Right ventricle myocardium inferior (tissue), 1 donor: ENCODE results near the gene PTPN2. TPM values are rescaled to one million over a fixed set of nuclear protein-coding genes. Genes with fewer than 3 reads are reported as not detected.
"Not testable (repeated sequence)": the region's sequence is repeated elsewhere in the genome, so short reads cannot be mapped to it uniquely, and the experiment has no call there.

Source experiments
- ATAC-seq: fragments of 200-7000 bp; cut with Tn5 transposase; one replicate; pipeline ENCODE4 v1.9.1; 2020; ENCODE audit warnings: mild to moderate bottlenecking, moderate library complexity
- DNase-seq: peaks from one replicate; pipeline ENCODE4 v3.0.0; 2021; ENCODE audit errors: missing footprints
- intact Hi-C: fragments of 100-400 bp; cut with DNase I; formaldehyde crosslinking; loops from one replicate; pipeline ENCODE4 v1.11.0; 2022
- total RNA-seq: library from RNA; stranded (reverse); fragmentation: NEBNext Ultra II Directional; extraction: Animal tissue kit (Norgen Biotek cat#: 25700); gene quantifications from one replicate; pipeline ENCODE4 v1.2.1, GENCODE V29; 2021
- donor health status: DM: no; HTN: yes; CAD: no; lungs with severe emphysema.

The PTPN2 gene
- total RNA-seq, 1 donor from 2014 or later = 11.2 TPM

DNA sequence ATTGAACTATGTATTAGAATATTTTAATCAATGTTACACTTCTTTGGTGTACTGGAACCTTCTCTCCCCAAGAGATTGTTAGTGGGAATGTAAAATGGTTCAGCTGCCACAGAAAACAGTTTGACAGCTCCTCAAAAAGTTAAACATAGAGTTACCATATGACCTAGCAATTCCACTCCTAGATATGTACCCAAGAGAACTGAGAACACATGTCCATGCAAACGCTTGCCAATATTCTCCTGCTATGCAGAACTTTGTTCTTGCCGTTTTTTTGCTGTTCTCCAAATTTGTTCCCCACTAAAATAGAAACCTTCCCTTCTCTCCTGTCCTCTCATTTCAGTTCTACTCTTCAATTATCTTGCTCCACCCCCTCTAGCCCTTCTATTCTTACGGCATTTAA is 87.6 kb downstream of the PTPN2 start:
- no peak for ATAC-seq
- intact Hi-C loops = no loop called here

DNA sequence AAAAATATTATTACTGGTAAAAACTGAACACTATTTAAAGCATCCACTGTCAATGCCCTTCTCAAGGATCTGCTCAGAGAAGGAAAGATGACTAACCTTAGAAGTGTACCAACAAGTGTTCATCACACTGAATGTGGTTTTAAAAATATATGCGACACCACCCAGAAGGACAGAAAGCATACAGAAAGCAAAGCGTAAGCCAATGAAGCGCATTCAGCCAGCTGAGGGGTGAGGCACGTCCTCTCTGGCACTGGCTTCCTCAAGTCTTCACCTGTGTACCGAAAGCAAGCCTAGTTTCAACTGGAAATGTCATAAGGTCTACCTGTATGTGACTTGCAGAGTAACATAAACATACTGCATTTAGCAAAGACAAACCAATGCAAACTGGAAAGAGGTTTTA is 92.4 kb downstream of the PTPN2 start:
- intact Hi-C loops = no loop called here
- ATAC-seq (no peak), DNase-seq (no peak)

More for the DNA sequence above, 87.6 kb downstream of the PTPN2 start:
- DNase-seq = no peak

DNA sequence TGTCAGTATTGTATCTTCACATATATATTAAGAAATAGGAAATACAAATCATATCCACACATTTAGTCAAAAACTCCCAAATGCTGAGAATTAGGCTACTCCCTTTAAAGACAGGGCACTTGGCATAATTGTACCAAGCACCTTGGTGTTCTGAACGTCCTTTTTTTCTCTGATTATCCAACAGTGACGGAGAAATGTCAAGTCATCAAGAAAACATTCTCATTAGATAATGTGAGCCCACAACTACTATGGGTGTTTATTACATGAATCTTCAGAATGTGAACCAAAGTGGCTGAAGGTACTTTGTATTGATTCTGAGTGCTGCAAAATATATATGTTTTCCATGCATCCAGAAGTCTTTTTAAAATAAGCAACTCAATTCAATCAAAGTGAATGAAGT is 97.4 kb downstream of the PTPN2 start:
- intact Hi-C loops = no loop called here
- ATAC-seq (no peak), DNase-seq (no peak)

DNA sequence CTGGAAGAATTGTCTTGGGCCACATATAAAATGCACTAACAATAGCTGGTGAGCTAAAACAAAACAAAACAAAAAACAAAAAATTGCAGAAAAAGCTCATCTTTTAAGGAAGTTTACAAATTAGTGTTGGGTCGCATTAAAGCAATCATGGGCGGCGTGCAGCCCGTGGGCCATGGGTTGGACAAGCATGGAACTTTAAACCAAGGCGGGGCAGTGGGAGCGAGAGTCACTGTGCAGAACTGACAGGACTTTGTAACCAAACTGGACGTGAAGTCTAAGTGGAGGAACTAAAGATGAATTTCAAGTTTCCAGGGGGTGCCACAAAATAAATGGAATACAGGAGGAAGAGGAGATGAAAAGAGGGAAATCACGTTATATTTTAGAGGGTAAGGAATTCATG is 100.5 kb downstream of the PTPN2 start:
- no peak for DNase-seq
- ATAC-seq = no peak
- intact Hi-C loops = no loop called here

DNA sequence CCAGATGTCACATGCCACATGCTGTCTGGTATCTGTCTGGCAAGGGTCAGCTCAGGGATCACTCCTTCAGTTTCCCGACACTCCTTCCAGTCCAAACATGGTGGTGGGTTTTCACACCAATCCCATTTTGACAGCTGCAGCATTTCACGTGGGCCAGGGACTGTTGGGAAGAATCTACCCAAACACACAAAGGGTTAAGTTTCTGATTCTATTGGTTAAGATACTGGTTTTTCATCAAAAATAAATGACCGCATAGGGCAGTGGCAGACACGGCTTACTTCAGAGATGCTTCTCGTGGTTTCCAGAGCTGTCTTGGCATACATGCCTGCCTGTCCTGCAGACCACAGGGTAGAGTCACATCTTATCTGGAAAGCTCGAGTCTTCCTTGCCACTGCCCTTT is 101.5 kb downstream of the PTPN2 start:
- intact Hi-C loops = no loop called here
- ATAC-seq (no peak), DNase-seq (no peak)

DNA sequence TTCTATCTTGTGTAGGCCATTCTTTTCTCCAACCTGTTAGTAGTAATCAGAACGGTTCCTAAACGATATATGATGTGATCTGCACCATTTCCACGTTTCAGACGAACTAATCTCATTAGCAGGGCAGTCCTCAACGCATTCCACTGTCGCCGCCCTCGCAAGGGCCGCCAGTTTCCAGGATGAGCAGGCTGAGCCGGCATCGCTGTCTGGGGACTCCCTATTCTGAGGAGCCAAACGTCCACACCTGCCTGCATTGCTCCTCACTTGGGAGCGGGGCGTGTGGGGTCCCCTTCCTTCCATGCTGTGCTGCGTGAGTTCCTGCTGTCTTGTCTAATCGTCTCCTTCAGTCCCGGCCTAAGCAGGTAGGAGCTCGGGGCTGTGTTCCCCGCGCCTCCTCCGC is 104.6 kb downstream of the PTPN2 start:
- intact Hi-C loops = no loop called here
- DNase-seq (no peak), ATAC-seq (no peak)

DNA sequence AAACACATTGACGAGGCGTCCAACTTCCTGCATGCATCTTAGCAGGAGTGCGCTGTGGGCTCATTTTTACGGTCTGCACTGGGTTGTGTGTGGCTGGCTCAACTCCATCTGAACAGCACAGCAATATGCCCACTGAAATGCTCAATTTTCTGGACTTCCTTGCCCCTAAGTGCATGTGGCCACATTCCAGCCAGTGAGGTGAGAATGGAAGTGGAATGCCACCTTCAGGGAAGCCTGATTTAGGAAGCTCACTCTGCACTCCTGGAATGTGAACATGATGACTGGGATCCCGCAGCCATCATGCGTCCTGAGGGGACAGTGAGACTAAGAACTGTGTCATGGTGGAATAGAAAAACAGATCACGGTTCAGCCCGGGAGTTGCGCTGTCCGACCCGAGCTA is 105.0 kb downstream of the PTPN2 start:
- intact Hi-C loops = no loop called here
- no peak for DNase-seq
- no peak for ATAC-seq

DNA sequence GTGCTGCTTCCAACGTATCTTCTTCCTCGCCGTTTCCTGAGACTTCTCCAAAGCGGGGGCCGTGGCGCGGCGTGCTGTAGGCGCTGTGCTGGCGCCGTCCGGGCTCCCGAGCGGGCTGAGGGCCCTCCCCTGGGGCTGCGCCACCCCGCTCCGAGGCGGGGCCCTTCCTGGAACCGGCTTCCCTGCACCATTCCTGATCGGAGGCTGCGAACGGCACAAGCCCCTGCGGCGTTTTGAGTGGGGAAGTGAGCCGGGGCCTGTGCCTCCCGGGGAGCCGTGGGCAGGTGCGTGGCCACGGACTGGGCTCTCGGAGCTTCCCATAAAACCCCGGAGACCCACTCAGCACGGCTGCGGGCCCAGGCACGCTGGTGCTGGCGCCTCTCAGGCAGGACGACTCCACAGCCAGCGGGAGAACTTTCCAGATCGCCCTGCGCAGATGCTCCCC is 106.5 kb downstream of the PTPN2 start:
- DNase-seq (no peak), ATAC-seq (no peak)
- intact Hi-C loops = no loop called here

DNA sequence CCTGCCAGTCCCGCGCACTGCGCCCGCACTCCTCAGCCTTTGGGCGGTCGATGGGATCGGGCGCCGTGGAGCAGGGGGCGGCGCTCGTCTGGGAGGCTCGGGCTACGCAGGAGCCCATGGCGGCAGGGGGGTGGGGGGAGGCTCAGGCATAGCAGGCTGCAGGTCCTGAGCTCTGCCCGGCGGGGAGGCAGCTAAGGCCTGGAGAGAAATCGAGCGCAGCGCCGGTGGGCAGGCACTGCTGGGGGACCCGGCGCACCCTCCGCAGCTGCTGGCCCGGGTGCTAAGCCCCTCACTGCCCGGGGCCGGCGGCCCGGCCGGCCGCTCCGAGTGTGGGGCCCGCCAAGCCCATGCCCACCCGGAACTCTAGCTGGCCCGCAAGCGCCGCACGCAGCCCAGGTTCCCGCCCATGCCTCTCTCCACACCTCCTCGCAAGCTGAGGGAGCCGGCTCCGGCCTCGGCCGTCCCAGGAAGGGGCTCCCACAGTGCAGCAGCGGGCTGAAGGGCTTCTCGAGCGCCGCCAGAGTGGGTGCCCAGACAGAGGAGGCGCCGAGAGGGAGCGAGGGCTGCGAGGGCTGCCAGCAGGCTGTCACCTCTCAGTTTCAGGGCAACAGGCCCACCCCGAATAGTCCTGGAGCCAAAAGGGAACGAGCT is 107.1 kb downstream of the PTPN2 start:
- intact Hi-C loops = no loop called here
- no peak for ATAC-seq
- no peak for DNase-seq

DNA sequence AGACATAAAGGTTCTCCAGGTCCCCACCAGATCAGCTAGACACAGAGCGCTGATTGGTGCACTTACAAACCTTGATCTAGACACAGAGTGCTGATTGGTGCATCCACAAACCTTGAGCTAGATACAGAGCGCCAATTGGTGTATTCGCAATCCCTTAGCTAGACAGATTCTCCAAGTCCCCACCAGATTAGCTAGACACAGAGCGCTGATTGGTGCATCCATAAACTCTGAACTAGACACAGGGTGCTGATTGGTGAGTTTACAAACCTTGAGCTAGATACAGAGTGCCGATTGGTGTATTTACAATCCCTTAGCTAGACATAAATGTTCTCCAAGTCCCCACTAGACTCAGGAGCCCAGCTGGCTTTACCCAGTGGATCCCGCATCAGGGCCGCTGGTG is 107.6 kb downstream of the PTPN2 start:
- DNase-seq, intact Hi-C loops, ATAC-seq: not testable (repeated sequence)

DNA sequence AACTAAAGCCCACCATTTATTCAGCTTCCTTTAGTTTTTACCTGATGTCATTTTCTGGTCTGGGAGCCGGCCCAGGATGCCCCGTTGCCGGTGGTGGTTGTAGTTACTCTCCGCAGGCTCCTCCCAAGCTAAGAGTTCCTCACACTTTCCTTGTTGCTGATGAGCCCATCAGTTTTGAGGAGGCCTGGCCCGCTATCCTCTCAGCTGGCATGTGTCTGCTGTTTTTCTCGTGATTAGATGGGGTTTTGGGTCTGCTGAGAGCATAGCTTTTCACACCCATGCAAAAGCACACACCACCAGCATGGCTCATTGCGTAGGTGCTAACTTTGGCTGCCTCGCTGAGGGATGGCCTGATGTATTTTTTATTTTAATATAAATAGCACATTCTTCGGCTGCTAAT is 109.1 kb downstream of the PTPN2 start:
- ATAC-seq (no peak), DNase-seq (no peak)
- intact Hi-C loops = no loop called here

DNA sequence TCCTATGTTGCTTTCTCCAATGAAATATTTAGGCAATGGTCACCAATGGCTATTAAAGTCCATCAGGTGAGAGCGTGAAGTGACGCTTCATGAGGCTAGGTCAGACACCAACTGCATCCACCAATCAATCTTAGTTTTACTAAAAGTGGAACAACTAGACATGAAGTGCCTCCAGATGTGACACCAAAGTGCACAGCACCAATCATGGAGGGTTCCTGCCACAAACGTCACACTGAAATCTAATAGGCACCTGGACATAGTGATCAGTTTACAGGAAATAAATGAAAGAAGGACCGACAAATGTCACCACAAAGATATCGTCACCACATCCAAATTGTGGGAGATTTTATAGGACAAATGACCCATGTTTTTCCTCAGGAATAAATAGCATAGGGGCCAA is 110.7 kb downstream of the PTPN2 start:
- intact Hi-C loops = no loop called here
- ATAC-seq (no peak), DNase-seq (no peak)

DNA sequence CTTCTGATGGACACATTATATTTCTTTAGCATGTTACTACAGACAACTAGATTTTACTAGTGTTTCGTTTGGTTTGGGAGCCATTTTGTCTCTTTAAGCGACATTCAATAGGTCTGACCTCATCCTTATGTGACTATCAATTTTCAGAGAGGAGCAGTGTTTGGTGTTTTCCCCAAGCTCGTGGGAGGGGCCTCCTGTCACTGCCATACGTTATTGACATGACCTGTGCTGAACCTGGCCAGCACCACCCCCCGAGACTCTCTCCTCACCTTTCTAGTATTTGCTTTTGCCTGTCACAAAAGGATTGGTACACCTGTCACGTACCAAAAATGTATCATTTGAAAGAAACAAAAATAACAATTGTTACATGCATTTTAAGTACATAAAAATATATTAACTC is 111.9 kb downstream of the PTPN2 start:
- ATAC-seq (no peak), DNase-seq (no peak)
- intact Hi-C loops = no loop called here

DNA sequence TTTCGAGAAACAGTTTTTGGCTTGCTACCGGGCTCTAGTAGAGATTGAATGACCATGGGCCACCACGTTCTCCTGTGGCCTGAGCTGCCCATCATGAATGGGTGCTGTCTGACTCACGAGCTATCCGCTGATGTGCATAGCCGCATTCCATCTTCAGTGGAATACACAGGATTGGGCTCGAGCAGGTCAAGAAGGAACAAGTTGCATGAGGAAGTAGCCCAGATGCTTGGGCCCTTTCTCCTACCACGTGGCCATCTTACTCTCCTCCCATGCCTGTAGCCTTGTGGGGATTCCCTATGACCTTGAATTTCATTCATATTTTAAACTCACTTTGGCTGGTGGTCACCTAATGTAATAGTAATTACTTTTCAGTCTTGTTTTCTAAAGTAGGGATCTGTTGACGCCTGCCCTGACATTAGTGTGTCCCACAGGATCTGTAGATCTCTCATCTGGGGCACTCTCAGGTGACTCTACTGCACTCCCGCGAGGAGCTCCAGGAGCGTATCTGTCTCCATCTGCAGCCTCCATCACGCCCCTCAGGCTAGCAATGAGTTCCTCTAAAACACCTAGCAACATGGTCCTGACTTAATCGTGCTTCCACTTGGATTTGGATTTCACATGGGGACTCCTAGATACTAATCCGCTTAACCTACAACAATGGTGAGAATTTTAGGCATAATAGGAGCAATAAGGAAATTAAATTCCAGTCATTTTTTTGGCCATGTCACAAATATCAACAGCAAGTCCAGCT is 113.4 kb downstream of the PTPN2 start:
- ATAC-seq (no peak), DNase-seq (no peak)
- intact Hi-C loops = no loop called here

DNA sequence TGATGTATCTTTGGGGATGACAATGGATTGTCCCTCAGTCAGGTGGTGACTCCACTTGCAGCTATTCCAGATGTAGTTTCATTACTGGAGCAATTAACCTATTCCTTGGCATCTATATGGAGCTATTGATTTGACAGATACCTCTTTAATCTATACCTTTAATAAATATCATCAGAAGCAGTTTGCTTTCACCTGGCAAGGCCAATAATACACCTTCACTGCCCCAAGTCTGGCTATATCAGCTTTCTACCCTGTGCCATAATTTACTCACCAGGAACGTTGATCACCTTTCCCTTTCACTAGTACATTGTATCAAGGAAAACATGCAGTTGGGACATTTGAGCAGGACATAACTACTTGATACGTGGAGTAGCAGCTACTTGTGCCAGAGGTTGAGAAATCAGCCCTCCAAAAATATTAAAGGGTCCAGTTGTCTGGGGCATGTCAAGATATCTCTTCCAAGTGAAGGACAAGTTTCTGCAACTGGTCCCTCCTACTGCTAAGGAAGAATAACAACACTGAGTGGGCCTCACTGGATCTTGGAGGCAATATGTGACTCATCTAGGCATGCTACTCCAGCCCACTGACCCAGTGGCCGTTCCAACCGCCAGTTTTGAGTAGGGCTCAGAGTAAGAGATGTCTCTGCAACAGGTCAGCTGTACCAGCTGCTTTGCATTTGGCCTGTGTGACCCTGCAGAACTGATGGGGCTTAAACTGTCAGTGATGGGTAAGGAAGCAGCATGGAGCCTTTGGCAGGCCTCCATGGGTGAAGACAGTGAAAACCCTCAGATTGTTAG is 114.2 kb downstream of the PTPN2 start:
- intact Hi-C loops = no loop called here
- DNase-seq = no peak
- ATAC-seq = no peak

DNA sequence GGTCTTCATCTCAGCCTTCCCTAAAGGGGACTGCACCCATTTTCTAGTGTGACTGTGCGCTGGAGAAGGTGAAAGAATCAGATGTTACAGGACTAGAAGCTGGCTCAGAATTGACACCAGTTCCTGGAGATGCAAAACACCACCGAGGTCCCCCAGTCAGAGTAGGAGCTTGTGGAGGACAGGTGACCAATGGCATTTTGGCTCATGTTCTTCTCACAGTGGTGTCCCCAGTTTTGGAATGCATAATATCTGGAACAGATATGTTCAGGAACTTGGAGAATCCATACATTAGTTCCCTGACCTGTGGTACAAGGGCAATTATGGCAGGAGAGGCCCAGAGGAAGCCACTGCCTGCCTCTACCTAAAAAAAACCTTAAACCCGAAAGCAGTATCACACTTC is 114.9 kb downstream of the PTPN2 start:
- intact Hi-C loops = no loop called here
- DNase-seq (no peak), ATAC-seq (no peak)

DNA sequence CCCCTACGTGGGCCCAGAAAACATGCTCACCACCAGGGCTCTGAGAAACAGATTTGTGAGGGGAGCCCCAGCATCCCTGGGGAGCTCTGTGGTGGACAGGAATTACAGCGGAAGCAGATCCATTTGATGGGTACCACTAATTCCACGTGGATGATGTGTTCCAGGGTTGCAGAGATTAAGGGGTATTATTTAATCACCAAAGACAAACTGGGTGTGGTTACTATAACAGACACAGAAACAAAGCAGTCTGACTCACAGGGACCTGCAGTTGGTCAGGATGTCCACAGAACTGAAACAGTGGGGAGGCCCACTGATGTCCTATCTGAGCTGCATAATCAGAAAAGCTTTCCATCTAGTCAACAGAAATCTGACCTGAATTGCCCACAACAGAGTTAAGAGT is 115.4 kb downstream of the PTPN2 start:
- intact Hi-C loops = no loop called here
- DNase-seq (no peak), ATAC-seq (no peak)

DNA sequence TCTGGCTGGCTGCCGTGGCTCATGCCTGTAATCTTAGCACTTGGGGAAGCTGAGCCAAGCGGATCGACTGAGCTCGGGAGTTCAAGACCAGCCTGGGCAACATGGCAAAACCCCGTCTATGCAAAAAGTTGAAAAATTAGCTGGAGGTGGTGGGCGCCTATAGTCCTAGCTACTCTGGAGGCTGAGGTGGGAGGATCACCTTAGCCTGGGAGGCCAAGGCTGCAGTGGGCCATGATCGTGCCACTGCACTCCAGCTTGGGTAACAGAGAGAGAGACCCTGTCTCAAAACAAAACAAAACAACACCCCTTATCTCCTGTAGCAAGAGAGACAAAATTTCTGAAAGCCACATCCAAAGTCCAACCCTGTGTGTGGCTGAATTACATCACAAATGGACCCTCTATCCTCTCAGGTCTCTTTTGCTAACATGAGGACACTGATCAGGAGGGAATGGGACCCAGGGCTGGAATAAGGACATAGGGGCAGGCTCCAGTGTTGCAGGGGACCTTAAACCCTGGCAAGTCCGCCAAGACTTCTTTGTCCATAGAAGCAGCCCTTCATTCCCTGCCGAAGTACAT is 116.4 kb downstream of the PTPN2 start:
- intact Hi-C loops = no loop called here
- DNase-seq = no peak
- ATAC-seq = no peak

DNA sequence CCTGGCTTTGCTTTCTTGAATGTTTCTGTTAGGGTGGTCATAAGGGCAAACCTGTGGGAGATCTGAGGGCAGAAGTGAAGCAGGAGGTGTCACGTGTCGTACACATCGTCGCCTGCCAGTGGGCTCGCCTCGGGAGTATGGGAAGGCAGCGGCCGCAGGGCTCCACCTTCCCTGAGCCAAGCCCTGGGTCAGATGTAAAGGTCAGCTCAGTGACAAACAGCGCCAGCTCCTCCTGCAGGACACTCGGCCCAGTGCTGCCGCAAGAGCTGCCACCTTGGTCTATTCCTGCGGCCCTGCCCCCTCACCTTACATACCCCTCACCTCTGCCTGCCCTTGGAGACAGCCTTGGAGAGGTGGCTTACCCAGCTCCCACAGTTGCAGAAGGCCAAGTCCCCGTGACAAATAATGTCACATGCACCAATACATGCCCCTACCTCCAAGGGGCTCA is 117.0 kb downstream of the PTPN2 start:
- ATAC-seq (no peak), DNase-seq (no peak)
- intact Hi-C loops = no loop called here

DNA sequence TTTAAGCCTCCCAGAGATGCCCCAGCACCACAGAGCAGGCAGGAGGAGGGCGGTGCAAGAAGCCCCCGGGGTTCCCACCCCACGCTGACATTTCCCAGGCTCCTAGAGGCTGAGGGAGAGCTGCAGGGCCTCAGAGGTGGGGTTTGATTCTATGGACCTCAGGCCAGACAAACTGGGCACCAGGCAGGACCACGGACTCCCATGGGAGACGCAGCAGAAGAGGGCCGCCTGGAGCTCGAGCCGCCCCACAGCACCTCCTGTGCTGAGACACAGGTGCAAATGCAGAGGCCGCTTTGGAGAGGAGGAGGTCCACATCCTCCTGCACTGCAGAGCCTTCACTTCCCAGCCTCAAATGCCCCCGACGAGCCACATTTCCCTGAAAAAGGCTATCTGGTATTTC is 118.5 kb downstream of the PTPN2 start:
- no peak for DNase-seq
- no peak for ATAC-seq
- intact Hi-C loops = no loop called here
